Sciatic nerve (tissue), 2 donors: Measurements from ENCODE around the gene HOXA3. TPM values are rescaled to one million over a fixed set of nuclear protein-coding genes. Genes with fewer than 3 reads are reported as not detected.

Experiments
- ATAC-seq: fragments of 200-7000 bp; cut with Tn5 transposase; one replicate; pipeline ENCODE4 v1.9.1; 2020; ENCODE audit warnings: mild to moderate bottlenecking, moderate library complexity
- DNase-seq: peaks from one replicate; pipeline ENCODE4 v3.0.0-alpha.2; 2020; ENCODE audit warnings: low spot score
- intact Hi-C: fragments of 100-400 bp; cut with DNase I; formaldehyde crosslinking; loops from one replicate; pipeline ENCODE4 v1.14.2; 2022
- total RNA-seq: library from RNA; stranded (reverse); fragmentation: NEBNext Ultra II Directional; extraction: Animal tissue kit (Norgen Biotek cat#: 25700); gene quantifications from one replicate; pipeline ENCODE4 v1.2.1, GENCODE V29; 2021
- donor health status: DM: no; HTN: no; CAD: no.
- donor health status: DM: no; HTN: no; CAD: no.

HOXA3 gene
- total RNA-seq, 1 donor from 2014 or later = 20.9 TPM

DNA sequence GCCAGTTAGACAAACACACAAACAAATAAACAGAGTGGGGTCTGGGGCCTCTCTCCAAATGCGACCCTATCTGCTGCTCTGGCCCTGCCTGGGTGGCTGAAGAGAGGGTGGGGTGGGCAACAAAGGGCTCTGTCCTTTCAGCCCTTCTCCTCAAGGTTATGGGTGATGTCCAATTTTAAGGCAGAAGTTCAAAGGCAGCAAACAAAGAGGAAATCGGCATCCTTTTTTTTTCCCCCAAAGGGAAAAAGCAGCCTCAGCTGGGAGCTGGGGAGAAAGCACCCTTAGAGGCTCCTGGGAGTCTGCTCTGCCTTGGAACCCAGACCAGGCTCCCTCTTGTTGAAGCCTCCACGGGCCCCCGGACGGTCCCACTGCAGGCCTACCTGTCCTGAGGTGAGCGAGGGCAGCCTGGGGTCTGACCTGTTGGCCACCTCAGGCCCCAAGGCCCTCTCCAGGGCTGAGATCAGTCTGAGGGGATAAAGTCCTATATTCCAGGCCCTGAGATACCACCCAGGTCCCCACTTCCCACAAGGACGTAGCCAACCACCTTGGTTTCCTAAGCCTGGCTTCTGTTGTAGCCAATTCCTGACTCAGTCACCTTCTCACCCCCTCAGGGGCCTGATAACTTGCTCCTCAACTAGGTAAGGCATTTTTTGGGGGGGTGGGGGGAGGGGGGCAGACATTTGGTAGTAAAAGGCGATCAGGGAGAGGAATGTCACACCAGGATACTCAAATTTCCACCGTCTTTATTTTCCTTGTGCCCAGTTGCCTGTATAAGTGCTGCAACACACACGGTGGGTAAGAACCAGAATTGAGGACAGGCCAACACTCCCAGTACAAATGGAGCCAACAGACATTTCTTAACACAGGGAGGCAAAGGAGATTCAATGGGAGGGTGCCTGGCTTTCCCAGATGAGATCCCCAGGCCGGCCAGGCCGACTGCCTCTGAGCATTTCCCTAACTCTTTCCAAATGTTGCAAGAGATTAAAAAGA, 28.3 kb upstream of the HOXA3 start:
- ATAC-seq (no peak), DNase-seq (peak; percentile 56)
- intact Hi-C loops = no loop called here

- intact Hi-C loops = no loop called here
- DNase-seq (peak; percentile 89), ATAC-seq (peak; percentile 80)
Observed at GRCh38 chr7:27179503-27180430, 27.4 kb upstream of the HOXA3 start.

DNA sequence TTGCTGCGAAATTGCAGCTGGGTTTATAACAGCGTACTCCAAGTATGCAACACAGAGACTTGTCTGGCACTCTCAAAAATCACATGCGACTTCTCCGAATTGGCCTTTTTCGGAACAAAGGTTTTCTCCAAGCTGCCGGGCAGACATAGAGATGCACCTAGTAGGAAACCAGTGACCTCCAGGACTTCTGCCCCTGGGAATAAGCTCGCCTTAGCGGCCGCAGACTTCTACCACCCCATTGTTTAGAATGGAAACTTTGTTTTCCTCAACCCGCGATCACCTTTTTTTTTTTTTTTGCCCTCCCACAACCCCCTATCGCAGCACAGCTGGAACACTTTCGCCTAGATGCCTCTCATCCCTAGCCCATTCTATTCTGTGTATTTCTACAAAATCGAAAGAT, 26.6 kb upstream of the HOXA3 start:
- no peak for ATAC-seq
- intact Hi-C loops = no loop called here
- DNase-seq = peak; percentile 56

DNA sequence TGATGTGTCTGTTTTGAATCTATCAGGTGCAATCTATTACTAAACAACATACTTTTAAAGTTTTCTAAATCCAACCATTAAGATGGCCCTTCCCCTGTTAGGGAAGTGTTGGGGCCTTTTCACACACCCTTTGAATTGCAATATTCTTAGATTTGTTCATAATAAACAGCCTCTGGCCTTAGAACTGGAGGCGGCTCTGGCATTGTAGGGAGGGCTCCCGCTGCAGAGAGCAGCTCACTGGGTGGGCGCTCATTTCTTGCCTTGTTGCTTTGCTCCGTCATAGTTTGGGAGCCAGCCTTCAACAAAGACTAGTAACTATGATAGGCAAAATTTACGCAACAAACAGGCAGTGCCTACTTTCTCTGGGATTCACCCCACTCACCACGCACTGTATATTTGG, 26.0 kb upstream of the HOXA3 start:
- intact Hi-C loops = no loop called here
- DNase-seq = peak; percentile 54
- ATAC-seq = peak; percentile 27

DNA sequence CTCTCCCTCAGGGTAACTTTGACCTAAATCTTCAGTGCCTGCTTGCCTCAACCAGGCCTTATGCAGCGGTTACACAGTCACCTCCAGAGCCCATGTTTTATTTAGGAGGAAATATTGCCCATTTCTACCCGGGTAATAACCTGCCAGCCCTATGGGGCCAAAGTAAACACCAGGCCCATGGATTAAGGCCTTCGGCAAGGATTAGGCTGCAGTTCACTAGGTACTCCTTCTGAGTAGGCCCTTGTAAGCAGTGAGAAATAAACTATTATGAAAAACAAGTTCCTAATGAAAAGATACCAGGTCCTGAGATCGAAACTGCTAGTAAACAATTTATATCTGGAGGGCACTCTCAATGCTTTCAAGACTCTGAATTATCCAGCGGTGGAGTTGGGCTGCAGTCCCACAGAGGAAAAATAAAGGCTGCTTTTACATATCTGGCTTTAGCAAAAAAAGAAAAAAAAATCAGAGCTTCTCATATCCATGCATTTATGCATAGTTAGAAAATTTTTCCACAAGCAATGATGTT, 25.5 kb upstream of the HOXA3 start:
- DNase-seq = no peak
- intact Hi-C loops = no loop called here

DNA sequence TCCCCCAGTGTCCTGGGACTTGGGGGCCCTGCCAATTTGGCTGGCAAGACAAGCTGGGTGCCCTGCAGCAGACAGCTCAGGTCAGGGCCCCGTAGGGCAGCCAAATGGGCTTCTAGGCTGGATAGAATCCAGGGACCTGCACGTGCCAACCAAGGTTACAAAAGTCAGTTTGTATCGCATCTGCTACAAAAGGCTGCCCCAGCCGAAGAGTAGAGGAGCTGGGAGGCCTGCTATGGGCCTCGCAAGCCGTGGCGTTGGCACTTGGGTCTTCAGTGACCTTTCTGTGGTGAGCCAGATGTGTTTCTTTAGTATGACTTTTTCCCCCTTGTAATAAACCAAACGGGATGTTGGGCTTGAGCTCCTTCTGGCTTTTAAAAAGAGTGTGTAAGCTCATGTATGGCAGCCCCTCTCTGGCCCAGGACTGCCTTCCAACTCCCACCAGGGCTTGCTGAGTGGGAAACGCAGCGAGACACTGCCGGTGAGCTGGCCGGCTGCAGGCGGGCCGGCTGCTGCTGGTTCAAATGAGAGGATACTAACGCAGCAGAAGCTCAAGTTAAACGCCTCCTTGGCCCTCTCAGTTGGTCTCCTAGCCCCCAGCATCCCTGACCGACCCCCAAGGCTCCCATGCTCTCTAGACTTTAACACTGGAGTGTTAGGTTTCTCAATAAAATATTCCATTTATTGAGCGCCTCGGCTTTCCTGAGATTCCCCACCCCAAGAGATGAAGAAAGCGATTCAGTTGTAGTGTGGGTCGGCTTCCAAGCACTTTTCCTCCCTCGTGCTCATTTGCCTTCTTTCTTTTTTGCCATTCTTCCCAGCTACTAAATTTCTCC, 24.8 kb upstream of the HOXA3 start:
- intact Hi-C loops = no loop called here
- ATAC-seq (no peak), DNase-seq (peak; percentile 57)

More for the DNA sequence above, 25.5 kb upstream of the HOXA3 start:
- no peak for ATAC-seq

DNA sequence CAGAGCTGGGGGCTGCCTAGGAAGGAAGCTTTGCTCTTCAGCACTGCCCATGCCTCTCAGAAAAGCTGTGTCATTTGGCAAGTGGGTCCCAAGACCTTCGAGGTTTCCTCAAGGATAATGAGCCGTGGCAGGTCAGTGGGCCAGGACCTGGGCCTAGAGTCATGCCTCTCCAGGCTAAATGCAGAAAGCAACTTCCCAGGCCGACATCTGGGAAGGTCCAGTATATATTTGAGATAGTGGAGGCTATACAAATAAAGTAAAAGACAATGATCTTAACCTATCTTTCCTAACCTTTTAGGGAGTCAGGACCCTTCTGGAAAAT, 24.1 kb upstream of the HOXA3 start:
- intact Hi-C loops = no loop called here
- DNase-seq (no peak), ATAC-seq (no peak)

- DNase-seq = peak; percentile 64
- ATAC-seq = no peak
- intact Hi-C loops = no loop called here
Observed at GRCh38 chr7:27175626-27176523, 23.5 kb upstream of the HOXA3 start.

GRCh38 chr7:27174874-27175625, 22.7 kb upstream of the HOXA3 start:
- ATAC-seq = peak; percentile 2
- DNase-seq = peak; percentile 51
- intact Hi-C loops = no loop called here

DNA sequence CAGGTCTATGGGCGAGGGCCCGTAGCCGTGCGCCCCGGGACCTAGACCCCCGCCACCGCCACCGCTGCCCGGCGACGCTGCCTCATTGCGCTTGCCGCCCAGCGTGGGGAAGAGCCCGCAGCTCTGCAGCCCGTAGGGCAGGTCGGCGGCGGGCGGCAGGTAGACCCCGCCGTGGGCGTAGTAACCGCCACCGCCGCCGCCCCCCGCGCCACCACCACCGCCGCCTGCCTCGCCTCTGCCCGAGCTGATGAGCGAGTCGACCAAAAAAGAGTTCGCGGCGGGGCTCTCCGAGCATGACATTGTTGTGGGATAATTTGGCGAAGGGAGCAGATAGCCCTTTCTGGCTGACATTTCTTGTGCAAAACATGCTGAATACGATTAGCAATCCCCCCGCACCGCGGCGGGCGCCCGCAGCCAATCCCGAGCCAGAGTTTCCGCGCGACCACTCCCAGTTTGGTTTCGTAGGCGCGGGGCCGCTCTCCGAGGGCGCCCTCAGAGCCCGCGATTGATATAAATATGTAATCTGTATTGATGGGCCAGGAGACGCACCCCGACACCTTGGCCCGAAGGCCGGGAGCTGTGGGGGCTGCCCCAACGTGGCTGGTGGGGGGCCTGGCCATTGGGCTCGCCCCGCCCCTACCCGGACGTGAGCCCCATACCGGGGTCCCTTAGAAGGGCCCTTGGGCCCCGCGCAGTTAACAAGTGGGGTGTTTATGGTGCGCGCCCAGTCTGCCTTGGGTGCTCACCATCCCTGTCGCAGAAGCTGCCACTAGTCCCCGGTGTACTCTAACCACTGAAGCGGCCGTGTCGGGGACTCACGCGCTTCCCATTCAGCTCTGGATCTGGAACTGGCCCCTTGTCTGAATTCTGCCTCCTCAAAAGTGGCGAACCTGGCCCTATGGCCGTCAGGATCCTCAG, 21.8 kb upstream of the HOXA3 start, which contains the start of gene HOXA10:
HOXA10 (minus strand) TSS at position 365 of the 918 bp plus-strand sequence; CDS start at position 351, 14 bp downstream.
- DNase-seq = peak; percentile 83
- ATAC-seq = peak; percentile 31
- intact Hi-C loops = no loop called here

DNA sequence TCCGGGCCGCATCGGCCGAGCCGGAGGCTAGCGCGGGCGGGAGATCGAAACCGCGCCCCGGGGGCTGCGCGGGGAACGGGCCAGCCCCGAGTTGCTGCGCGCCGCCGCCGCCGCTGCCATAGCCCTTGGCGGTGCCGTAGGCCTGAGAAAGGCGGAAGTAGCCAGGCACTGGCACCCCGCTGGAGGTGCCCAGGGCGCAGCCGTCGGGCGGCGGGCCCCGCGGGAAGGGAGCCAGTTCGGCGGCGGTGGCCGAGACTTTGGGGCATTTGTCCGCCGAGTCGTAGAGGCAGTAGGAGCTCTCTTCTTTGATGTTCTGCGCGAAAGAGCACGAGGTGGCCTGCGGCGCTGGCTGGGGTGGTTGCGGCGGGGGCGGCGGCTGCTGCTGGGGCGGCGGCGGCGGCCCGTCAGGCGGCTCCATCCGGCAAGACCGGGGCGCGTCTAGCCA, 21.1 kb upstream of the HOXA3 start:
- no peak for ATAC-seq
- intact Hi-C loops = no loop called here
- peak; percentile 65 for DNase-seq

DNA sequence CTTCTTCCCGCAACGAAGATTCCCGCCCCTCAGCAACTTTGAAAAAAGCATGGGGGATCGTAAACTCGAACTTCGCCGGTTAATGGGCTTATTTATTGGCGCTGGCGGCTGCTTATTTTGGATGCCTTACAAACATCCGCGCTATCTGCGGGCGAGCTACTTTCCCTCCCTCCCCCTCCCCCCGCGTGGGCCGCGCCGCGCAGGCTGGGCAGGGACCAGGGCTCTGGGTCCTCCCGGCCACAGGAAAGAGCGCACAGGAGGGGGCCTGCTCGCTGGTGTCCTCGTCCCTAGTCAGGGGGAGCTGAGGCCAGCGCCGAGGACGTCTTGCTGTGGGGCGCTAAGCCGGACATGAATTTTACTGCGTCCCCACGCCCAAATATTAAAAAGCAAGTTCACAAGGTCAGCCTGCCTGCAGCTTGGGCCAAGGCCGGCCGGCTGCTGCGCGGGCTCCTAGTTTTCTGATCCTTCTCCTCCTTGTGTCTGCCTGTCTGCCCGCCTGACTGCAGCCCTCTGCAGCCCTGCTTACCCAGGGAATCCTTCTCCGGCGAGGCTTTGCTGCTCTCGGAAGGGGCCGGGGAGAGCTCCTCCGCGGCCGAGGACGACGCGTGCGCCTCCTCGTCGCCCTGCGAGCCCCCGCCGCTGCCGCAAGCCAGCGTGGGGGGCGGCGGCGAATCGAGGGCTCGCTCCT, 20.6 kb upstream of the HOXA3 start:
- DNase-seq (peak; percentile 91), ATAC-seq (peak; percentile 78)
- intact Hi-C loops = no loop called here

DNA sequence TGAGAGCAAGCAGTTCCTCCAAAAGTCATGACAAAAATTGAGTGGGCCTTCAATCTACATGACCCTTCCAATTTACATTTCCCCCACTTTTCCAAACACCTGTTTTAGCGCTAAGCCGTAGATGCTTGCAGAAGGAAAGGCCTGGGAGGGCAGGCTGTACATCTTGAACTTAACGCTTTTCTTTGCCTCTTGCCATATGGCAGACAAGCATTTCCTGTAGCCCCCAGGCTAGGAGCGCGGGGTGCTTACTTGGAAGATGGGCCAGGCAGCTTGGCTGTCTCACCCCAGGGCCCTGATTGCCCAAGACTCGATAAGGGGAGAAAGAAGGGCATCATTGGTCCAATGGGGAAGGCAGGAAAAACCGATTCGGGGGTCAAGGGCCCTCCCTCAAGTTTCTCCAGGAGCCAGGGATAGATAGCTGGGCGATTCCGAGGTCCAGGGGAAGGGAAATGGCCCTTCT, 20.0 kb upstream of the HOXA3 start:
- intact Hi-C loops = no loop called here
- ATAC-seq (peak; percentile 0), DNase-seq (peak; percentile 59)

GRCh38 chr7:27171637-27172314, 19.4 kb upstream of the HOXA3 start:
- ATAC-seq (no peak), DNase-seq (peak; percentile 59)
- intact Hi-C loops = no loop called here

GRCh38 chr7:27171325-27171636, 18.9 kb upstream of the HOXA3 start:
- DNase-seq (peak; percentile 59), ATAC-seq (no peak)
- intact Hi-C loops = no loop called here
